ENCODE measurements around the gene FIBP. TPM values are rescaled to one million over a fixed set of nuclear protein-coding genes. Genes with fewer than 3 reads are reported as not detected.

Gene FIBP
- total and polyA plus RNA-seq, 2 of the 8 experiments (the other 6 are each of a cell fraction or from before 2014, with no cell fraction given): 74.3 to 173 TPM

DNA sequence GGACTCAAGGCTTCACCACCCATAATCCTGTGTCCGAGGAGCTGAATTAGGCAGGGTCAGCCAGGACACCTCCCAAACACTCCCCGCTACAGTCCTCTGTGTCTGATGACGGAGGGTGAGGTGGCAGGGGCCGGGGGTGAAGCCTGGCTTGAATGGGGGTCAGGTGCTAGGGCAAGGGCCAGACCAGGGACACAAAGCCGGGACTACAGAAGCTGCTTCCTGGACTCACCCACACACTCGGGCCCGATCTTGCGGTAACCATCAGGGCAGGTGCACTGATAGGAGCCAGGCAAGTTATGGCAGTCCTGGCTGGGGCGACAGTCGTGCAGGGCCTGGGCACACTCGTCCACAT lies 18.0 kb downstream of the FIBP start (continued):
- TF ChIP-seq, protein P1, sequence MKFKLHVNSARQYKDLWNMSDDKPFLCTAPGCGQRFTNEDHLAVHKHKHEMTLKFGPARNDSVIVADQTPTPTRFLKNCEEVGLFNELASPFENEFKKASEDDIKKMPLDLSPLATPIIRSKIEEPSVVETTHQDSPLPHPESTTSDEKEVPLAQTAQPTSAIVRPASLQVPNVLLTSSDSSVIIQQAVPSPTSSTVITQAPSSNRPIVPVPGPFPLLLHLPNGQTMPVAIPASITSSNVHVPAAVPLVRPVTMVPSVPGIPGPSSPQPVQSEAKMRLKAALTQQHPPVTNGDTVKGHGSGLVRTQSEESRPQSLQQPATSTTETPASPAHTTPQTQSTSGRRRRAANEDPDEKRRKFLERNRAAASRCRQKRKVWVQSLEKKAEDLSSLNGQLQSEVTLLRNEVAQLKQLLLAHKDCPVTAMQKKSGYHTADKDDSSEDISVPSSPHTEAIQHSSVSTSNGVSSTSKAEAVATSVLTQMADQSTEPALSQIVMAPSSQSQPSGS (IDR thresholded peaks at IDR 0.05; ENCODE audit: low read length): no peak
- no peak for TF ChIP-seq TBP (IDR thresholded peaks at IDR 0.05; ENCODE audit: low read depth, low read length)
- TF ChIP-seq SP4 (IDR thresholded peaks at IDR 0.05; ENCODE audit: low read length): no peak
- no peak for TF ChIP-seq BRCA1 (IDR thresholded peaks at IDR 0.05; ENCODE audit: low read depth, low read length)
- no peak for TF ChIP-seq CBX5 (IDR thresholded peaks at IDR 0.05; ENCODE audit: low read depth, low read length)
